NCI-H748 treated with DMSO at 0.1 percent for 48 hours (cell line): ENCODE measurements around the gene MBOAT7.

Experiments
- DNase-seq: peaks from one replicate; lab custom pipeline; 2025; lab: John Stamatoyannopoulos, UW

Gene MBOAT7

DNA sequence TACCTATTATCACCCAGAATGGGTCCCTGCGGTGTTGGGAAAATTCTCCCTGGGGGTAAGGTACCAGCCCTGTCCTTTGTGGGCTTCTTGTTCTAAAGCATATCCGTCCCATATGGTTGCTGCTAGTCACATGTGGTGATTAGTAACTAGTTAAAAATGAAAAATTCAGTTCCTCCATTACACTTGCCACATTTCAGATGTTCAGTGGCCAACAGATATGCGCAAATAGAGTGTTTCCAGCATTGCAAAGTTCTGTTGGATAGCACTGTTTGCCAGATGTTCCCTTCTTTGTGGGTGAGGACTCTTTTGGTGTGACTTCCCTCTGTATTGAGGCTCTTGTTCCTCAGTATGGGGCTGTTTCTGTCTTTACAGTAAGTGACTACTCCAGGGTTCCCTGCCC lies 48.0 kb downstream of the MBOAT7 start:
- no peak for DNase-seq

DNA sequence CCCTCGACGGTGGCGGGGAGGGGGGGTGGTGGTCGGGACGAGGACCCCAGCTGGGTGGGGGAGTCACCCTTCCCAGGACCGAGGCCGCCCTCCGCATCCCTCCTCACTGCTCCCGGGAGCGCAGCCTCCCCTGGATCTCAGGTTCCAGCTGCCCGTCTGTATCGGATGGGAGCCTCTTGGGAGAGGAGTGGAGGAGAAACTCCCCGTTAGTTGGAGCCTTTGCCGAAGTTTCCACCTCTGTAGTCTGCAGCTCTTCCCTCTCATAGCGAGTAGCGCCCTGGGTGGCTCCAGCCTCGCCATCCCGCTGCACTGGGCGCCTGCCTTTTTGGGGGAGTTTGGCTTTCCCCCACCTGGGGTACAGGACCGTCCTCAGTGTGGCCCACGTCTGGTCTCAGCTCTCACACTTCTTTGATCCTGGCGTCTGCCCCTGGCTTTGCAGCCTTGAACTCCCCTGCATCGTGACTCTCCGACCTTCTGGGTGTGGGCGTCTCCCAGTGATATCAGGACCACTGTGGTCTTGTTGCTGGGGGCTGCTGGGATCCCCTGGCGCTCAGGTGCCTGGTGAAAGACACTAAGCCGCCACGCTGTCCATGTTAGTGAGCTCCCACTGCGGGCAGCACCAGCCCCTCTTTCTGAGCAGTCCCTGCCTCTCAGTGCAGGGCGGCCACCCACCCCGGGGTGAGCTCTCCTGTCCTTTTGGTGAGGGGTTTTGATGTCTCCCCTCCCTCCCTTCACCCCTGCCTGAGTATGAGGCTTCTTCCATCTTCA lies 50.7 kb downstream of the MBOAT7 start:
- no peak for DNase-seq

- no peak for DNase-seq
Observed at GRCh38 chr19:54137699-54138488, 51.5 kb downstream of the MBOAT7 start, which contains the start of gene CNOT3. CNOT3 (plus strand) TSS chr19:54137762; CDS start chr19:54142979, 5,217 bp downstream.

DNA sequence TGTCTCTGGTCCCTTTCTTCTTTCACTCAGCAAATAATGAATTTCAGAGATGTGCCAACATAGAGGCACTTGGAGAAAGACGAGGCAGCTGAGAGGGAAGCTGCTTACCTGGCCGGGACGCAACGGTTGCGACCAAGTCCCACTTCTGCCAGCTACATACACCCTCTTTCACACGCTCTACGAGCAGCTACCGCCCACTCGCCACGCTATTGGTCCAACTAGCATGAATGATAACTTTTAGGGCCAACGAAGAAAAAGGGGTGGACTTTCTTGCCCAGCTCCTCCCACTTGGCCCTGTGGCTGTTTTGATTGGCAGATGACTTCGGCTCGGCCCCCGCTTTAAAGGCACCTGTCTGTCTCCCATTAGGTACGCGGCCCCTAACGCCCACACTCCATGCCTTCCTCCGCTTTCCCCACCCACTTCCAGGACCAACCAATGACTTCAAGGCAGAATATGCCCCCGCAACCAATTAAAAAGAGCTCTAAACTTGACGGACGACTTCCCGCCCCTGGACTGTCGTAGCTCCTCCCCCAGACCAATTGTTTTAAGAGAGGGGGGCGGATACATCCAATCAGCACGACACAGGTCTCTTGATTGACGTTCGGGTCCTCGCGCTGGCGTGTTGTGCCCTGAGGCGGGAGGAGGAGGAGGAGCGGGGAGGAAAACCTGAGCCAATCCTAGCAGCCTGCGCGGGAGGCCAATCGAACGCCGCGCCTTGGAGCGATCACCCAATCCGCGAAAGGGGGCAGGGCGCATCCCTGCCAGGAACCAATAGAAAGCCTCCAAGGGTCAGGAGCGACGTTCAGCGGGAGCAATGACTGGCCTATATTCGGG lies 52.3 kb downstream of the MBOAT7 start:
- DNase-seq: peak; percentile 100

GRCh38 chr19:54136086-54136863 lies 53.1 kb downstream of the MBOAT7 start:
- no peak for DNase-seq

GRCh38 chr19:54133957-54134590 lies 55.3 kb downstream of the MBOAT7 start:
- DNase-seq: no peak

DNA sequence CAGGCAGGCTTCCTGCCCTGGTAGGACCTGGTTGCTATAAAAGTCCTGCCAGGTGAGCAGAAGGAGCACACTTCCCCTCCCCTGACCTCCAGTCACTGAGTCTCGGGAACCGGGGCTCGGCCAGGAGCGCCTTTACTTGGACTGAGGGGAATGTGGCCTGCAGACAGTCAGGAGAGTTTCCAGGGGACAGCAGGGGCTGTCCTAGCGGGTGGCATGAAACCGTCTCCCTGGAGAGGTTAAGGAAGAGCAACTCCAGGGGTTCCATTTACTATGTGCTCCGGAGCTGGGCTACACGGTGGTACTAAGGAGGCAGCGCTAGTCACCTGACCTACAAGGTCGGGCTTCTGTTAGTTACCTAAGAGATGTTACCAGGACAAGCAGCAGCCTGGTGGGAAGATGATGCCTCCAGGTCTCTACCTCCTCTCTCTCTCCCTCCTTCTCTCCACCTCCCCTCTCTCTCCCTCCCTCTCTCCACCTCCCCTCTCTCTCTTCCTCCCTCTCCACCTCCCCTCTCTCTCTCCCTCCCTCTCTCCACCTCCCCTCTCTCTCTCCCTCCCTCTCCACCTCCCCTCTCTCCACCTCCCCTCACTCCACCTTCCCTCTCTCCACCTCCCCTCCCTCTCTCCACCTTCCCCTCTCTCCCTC lies 55.9 kb downstream of the MBOAT7 start:
- DNase-seq: no peak

DNA sequence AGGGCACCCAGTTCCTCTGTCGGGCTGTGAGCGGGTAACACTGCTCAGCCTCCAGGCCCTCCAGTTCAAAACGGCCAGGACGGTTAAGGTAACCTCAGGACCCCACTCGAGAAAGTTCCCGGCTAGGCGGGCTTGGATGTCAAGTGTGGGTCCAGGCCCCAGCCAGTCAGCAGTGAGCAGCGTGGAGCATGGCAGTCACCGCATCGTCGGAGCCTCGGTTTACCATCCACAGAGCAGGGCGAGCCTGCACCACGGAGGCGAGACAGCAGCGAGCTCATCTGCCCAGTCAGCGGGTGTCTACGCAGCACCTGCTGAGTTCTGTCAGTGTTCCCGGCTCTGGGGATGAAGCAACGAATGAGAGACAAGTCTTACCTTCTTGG lies 59.8 kb downstream of the MBOAT7 start:
- no peak for DNase-seq

GRCh38 chr19:54128796-54129616 lies 60.4 kb downstream of the MBOAT7 start:
- no peak for DNase-seq

DNA sequence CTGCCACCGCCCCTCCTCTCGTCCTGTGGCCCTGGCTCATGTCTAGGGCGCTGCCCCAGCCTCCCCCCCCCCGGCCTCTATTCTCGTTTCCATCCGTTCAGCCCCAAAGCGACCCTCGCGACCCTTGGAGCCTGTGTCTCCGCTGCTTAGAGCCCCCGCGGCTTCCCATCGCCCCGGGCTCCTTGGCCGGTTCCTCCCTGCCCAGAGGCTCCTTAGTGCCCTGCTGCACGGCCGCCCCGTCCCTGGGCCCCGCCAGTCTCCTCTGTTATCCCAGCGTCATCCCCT lies 61.0 kb downstream of the MBOAT7 start:
- no peak for DNase-seq

GRCh38 chr19:54127688-54128440 lies 61.5 kb downstream of the MBOAT7 start:
- DNase-seq: no peak

DNA sequence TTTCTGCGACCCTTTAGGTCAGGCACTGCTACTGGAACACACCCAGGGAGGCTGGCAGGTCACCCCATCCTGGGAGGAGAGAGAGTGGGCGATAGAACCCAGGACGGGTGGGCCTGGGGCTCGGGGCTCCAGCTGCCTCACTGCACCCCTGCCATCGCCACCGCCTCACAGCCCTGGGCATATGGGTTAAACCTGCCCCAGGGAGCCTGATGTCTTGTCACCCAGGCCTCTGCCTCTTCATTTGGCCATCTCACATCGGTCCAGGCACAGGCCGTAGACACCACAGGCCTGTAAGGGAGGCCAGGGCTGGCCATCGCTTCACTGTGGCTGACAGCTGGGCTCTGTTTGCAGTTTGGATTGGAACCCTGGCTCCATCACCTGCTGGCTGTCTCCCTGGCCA lies 63.7 kb downstream of the MBOAT7 start:
- no peak for DNase-seq

DNA sequence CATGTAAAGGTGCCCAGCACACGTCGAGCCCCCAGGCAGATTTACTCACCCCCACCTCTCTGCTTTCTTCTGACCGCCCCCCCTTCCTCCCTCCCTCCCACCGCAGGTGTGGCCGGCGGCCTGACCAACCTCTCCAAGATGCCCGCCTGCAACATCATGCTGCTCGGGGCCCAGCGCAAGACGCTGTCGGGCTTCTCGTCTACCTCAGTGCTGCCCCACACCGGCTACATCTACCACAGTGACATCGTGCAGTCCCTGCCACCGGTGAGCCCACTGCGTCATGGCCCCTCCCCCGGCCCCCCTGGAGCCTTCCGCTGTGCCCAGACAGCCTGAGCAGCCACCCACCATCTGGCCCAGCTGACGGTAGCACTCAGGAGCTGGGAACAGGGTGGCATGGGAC lies 65.0 kb downstream of the MBOAT7 start:
- no peak for DNase-seq

GRCh38 chr19:54123682-54124081 lies 65.7 kb downstream of the MBOAT7 start:
- DNase-seq: no peak
